ENCODE measurements around the gene MYZAP.

DNA sequence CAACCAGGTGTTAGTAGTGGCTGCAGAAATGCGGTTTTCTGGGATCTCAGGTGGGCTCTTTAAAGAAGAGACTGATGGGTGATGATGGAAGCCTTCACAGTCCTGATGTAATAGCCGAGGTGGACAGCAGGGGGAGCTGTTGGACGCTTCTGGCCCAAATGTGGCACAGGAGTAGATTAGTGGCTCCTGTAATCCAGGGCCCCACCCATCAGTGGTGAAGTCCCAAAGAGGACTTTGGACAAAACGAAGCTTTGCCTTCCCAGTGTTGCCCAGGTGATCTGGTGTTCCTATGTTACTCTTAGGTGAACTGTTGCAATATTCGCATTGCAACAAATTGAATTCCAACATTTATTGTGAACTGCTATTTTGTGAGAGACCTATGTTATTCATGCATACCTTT lies 31.8 kb upstream of the MYZAP start:
- TF ChIP-seq CTCF (conservative IDR thresholded peaks at IDR 0.05; ENCODE audit: low read depth, low read length) (peak; percentile 94), EZH2 (IDR thresholded peaks at IDR 0.05; ENCODE audit: borderline replicate concordance, low read depth, low read length, poor library complexity, severe bottlenecking) (no peak)
